HG02870 (cell line): ENCODE measurements around the gene LENG8.

Experiments used
- ATAC-seq: cut with Tn5 transposase; IDR thresholded peaks from one replicate; pipeline ENCODE4 v1.9.1; 2021; ENCODE audit warnings: mild to moderate bottlenecking, moderate library complexity; ENCODE audit not compliant: unreplicated experiment

The LENG8 gene

GRCh38 chr19:54422136-54422535 is 26.9 kb upstream of the LENG8 start:
- no peak for ATAC-seq

GRCh38 chr19:54424201-54424600 is 24.8 kb upstream of the LENG8 start:
- ATAC-seq, result no peak

GRCh38 chr19:54424660-54425381 is 24.2 kb upstream of the LENG8 start:
- ATAC-seq, result no peak

GRCh38 chr19:54425382-54425723 is 23.6 kb upstream of the LENG8 start:
- no peak for ATAC-seq

GRCh38 chr19:54426291-54426931 is 22.6 kb upstream of the LENG8 start:
- no peak for ATAC-seq

GRCh38 chr19:54427586-54427985 is 21.4 kb upstream of the LENG8 start:
- no peak for ATAC-seq

- no peak for ATAC-seq
These were observed 20.4 kb upstream of the LENG8 start for GRCh38 chr19:54428323-54429175.

- ATAC-seq, result no peak
These were observed 19.9 kb upstream of the LENG8 start for GRCh38 chr19:54429176-54429495.

GRCh38 chr19:54429545-54430227 is 19.3 kb upstream of the LENG8 start:
- ATAC-seq, result no peak

- no peak for ATAC-seq
These were observed 18.4 kb upstream of the LENG8 start for GRCh38 chr19:54430306-54431254.

- no peak for ATAC-seq
These were observed 17.7 kb upstream of the LENG8 start for GRCh38 chr19:54431255-54431838.

GRCh38 chr19:54432144-54432738 is 16.8 kb upstream of the LENG8 start:
- no peak for ATAC-seq

- no peak for ATAC-seq
These were observed 15.3 kb upstream of the LENG8 start for GRCh38 chr19:54433697-54434096.

GRCh38 chr19:54434112-54434872 is 14.7 kb upstream of the LENG8 start:
- no peak for ATAC-seq

- ATAC-seq, result no peak
These were observed 14.2 kb upstream of the LENG8 start for GRCh38 chr19:54434873-54435214.

GRCh38 chr19:54435551-54436016 is 13.4 kb upstream of the LENG8 start:
- no peak for ATAC-seq

GRCh38 chr19:54436031-54436523 is 12.9 kb upstream of the LENG8 start:
- ATAC-seq, result no peak

GRCh38 chr19:54436628-54437252 is 12.3 kb upstream of the LENG8 start:
- ATAC-seq, result no peak
